ENCODE measurements around the gene MAPKAP1. TPM values are rescaled to one million over a fixed set of nuclear protein-coding genes. Genes with fewer than 3 reads are reported as not detected.

The MAPKAP1 gene
- total RNA-seq, 2 donors from 2014 or later = 83.7 to 115 TPM

- Mint-ChIP-seq H3K9me3 (no peaks in the 10 kb centered on the region), H3K27ac (no peak overlapping the region), H3K4me1 (ENCODE audit: low read depth in 2 of 2) (peaks cover 0 to 5% of the 10 kb centered on the region in 2 donors), H3K4me3 (no peak overlapping the region), H3K36me3 (no peaks in the 10 kb centered on the region), H3K27me3 (no peaks in the 10 kb centered on the region)
- ATAC-seq (no peak), DNase-seq (ENCODE audit: low spot score) (no peak)
These were observed 212.4 kb downstream of the MAPKAP1 start for GRCh38 chr9:125494653-125494915.

GRCh38 chr9:125493881-125494652 is 212.9 kb downstream of the MAPKAP1 start:
- H3K27me3 Mint-ChIP-seq = no peaks in the 10 kb centered on the region
- peaks cover 0 to 8% of the 10 kb centered on the region in 2 donors for H3K4me1 Mint-ChIP-seq (ENCODE audit: low read depth in 2 of 2)
- H3K4me3 Mint-ChIP-seq = no peak overlapping the region
- no peak overlapping the region for H3K27ac Mint-ChIP-seq
- DNase-seq (ENCODE audit: low spot score) (no peak), ATAC-seq (no peak)
- no peaks in the 10 kb centered on the region for H3K9me3 Mint-ChIP-seq
- H3K36me3 Mint-ChIP-seq = no peaks in the 10 kb centered on the region

- DNase-seq (ENCODE audit: low spot score) = no peak
- Mint-ChIP-seq H3K4me1 (ENCODE audit: low read depth in 2 of 2) (peaks cover 0 to 8% of the 10 kb centered on the region in 2 donors), H3K4me3 (no peak overlapping the region), H3K9me3 (no peaks in the 10 kb centered on the region), H3K27ac (no peak overlapping the region), H3K27me3 (no peaks in the 10 kb centered on the region), H3K36me3 (no peaks in the 10 kb centered on the region)
- ATAC-seq = no peak
These were observed 213.6 kb downstream of the MAPKAP1 start for GRCh38 chr9:125493384-125493783.

GRCh38 chr9:125492719-125493118 is 214.3 kb downstream of the MAPKAP1 start:
- no peak for ATAC-seq
- no peak overlapping the region for H3K27ac Mint-ChIP-seq

GRCh38 chr9:125487842-125488241 is 219.2 kb downstream of the MAPKAP1 start:
- Mint-ChIP-seq H3K27ac (no peak overlapping the region), H3K36me3 (no peaks in the 10 kb centered on the region), H3K4me1 (ENCODE audit: low read depth in 2 of 2) (peaks cover 0 to 9% of the 10 kb centered on the region in 2 donors), H3K4me3 (no peak overlapping the region), H3K9me3 (no peaks in the 10 kb centered on the region), H3K27me3 (no peaks in the 10 kb centered on the region)
- ATAC-seq (no peak), DNase-seq (ENCODE audit: low spot score) (no peak)

More at GRCh38 chr9:125492719-125493118, 214.3 kb downstream of the MAPKAP1 start:
- no peak overlapping the region for H3K4me3 Mint-ChIP-seq
- H3K4me1 Mint-ChIP-seq (ENCODE audit: low read depth in 2 of 2) = peaks cover 0 to 8% of the 10 kb centered on the region in 2 donors
- H3K27me3 Mint-ChIP-seq = no peaks in the 10 kb centered on the region
- no peaks in the 10 kb centered on the region for H3K9me3 Mint-ChIP-seq
- no peak for DNase-seq (ENCODE audit: low spot score)
- H3K36me3 Mint-ChIP-seq = no peaks in the 10 kb centered on the region

- Mint-ChIP-seq H3K27ac (no peak overlapping the region), H3K36me3 (no peaks in the 10 kb centered on the region), H3K4me3 (no peak overlapping the region), H3K27me3 (no peaks in the 10 kb centered on the region), H3K4me1 (ENCODE audit: low read depth in 2 of 2) (peaks cover 0 to 9% of the 10 kb centered on the region in 2 donors), H3K9me3 (no peaks in the 10 kb centered on the region)
- DNase-seq (ENCODE audit: low spot score) = no peak
- ATAC-seq = no peak
These were observed 220.4 kb downstream of the MAPKAP1 start for GRCh38 chr9:125486576-125486975.

GRCh38 chr9:125486152-125486508 is 220.9 kb downstream of the MAPKAP1 start:
- H3K9me3 Mint-ChIP-seq = no peaks in the 10 kb centered on the region
- H3K4me1 Mint-ChIP-seq (ENCODE audit: low read depth in 2 of 2) = peaks cover 0 to 9% of the 10 kb centered on the region in 2 donors
- H3K27ac Mint-ChIP-seq = no peak overlapping the region
- no peaks in the 10 kb centered on the region for H3K36me3 Mint-ChIP-seq
- H3K27me3 Mint-ChIP-seq = no peaks in the 10 kb centered on the region
- DNase-seq (ENCODE audit: low spot score) (no peak), ATAC-seq (no peak)
- no peak overlapping the region for H3K4me3 Mint-ChIP-seq

GRCh38 chr9:125485471-125486151 is 221.4 kb downstream of the MAPKAP1 start:
- Mint-ChIP-seq H3K27me3 (no peaks in the 10 kb centered on the region), H3K36me3 (no peaks in the 10 kb centered on the region), H3K27ac (no peak overlapping the region), H3K9me3 (no peaks in the 10 kb centered on the region), H3K4me1 (ENCODE audit: low read depth in 2 of 2) (peaks cover 0 to 9% of the 10 kb centered on the region in 2 donors), H3K4me3 (no peak overlapping the region)
- ATAC-seq (no peak), DNase-seq (ENCODE audit: low spot score) (no peak)

- peaks cover 0 to 9% of the 10 kb centered on the region in 2 donors for H3K4me1 Mint-ChIP-seq (ENCODE audit: low read depth in 2 of 2)
- no peaks in the 10 kb centered on the region for H3K9me3 Mint-ChIP-seq
- H3K36me3 Mint-ChIP-seq = no peaks in the 10 kb centered on the region
- H3K27me3 Mint-ChIP-seq = no peaks in the 10 kb centered on the region
- DNase-seq (ENCODE audit: low spot score) = no peak
- H3K4me3 Mint-ChIP-seq = no peak overlapping the region
- no peak for ATAC-seq
- no peak overlapping the region for H3K27ac Mint-ChIP-seq
These were observed 222.4 kb downstream of the MAPKAP1 start for GRCh38 chr9:125484350-125485282.

GRCh38 chr9:125483697-125484096 is 223.3 kb downstream of the MAPKAP1 start:
- DNase-seq (ENCODE audit: low spot score) (no peak), ATAC-seq (no peak)
- H3K9me3 Mint-ChIP-seq = no peaks in the 10 kb centered on the region
- no peak overlapping the region for H3K4me3 Mint-ChIP-seq
- no peaks in the 10 kb centered on the region for H3K27me3 Mint-ChIP-seq
- H3K36me3 Mint-ChIP-seq = no peaks in the 10 kb centered on the region
- H3K27ac Mint-ChIP-seq = no peak overlapping the region
- H3K4me1 Mint-ChIP-seq (ENCODE audit: low read depth in 2 of 2) = peaks cover 0 to 6% of the 10 kb centered on the region in 2 donors

GRCh38 chr9:125479846-125480615 is 227.0 kb downstream of the MAPKAP1 start:
- no peak for DNase-seq (ENCODE audit: low spot score)
- peaks cover 6% of the 10 kb centered on the region for H3K36me3 Mint-ChIP-seq
- H3K27me3 Mint-ChIP-seq = no peaks in the 10 kb centered on the region
- no peak for ATAC-seq
- no peak overlapping the region for H3K27ac Mint-ChIP-seq
- H3K4me1 Mint-ChIP-seq (ENCODE audit: low read depth in 2 of 2) = no peaks in the 10 kb centered on the region
- no peak overlapping the region for H3K4me3 Mint-ChIP-seq
- H3K9me3 Mint-ChIP-seq = no peaks in the 10 kb centered on the region

GRCh38 chr9:125477089-125477544 is 229.9 kb downstream of the MAPKAP1 start:
- no peak for ATAC-seq
- Mint-ChIP-seq H3K9me3 (no peaks in the 10 kb centered on the region), H3K4me3 (no peak overlapping the region), H3K36me3 (peaks cover 6% of the 10 kb centered on the region), H3K27ac (no peak overlapping the region), H3K27me3 (no peaks in the 10 kb centered on the region), H3K4me1 (ENCODE audit: low read depth in 2 of 2) (no peaks in the 10 kb centered on the region)
- DNase-seq (ENCODE audit: low spot score) = no peak

GRCh38 chr9:125476645-125477044 is 230.4 kb downstream of the MAPKAP1 start:
- H3K4me1 Mint-ChIP-seq (ENCODE audit: low read depth in 2 of 2) = no peaks in the 10 kb centered on the region
- no peaks in the 10 kb centered on the region for H3K27me3 Mint-ChIP-seq
- H3K27ac Mint-ChIP-seq = no peak overlapping the region
- no peak overlapping the region for H3K4me3 Mint-ChIP-seq
- no peaks in the 10 kb centered on the region for H3K9me3 Mint-ChIP-seq
- peaks cover 6% of the 10 kb centered on the region for H3K36me3 Mint-ChIP-seq
- DNase-seq (ENCODE audit: low spot score) = no peak
- ATAC-seq = no peak
